CD4-positive, alpha-beta T cell treated with Interleukin-17A for 4 hours (primary cell): Measurements from ENCODE around the gene TNFAIP8.
"Not testable (repeated sequence)": the region's sequence is repeated elsewhere in the genome, so short reads cannot be mapped to it uniquely, and the experiment has no call there.

Source experiments
- DNase-seq: peaks from one replicate; pipeline ENCODE4 v3.0.0-alpha.2; 2020; ENCODE audit warnings: mixed read lengths

Gene TNFAIP8

DNA sequence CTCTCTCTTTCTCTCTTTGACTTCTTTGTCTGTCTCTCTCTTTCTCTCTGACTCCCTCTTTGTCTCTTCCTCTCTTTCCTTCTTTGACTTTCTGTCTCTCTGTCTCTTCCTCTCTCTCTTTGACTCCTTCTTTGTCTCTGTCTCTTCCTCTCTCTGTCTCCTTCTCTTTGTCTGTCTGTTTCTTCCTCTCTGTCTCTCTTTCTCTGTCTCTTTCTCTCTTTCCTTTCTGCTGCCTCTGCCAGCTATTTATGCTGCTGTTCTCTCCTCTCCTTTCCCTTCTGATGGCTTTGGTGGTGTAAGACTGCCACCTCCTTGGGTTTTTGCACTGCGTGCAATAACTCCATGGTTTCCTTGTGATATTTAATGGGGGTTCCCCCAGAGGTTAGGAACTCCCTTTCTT, 72.3 kb downstream of the TNFAIP8 start:
- not testable (repeated sequence) for DNase-seq

DNA sequence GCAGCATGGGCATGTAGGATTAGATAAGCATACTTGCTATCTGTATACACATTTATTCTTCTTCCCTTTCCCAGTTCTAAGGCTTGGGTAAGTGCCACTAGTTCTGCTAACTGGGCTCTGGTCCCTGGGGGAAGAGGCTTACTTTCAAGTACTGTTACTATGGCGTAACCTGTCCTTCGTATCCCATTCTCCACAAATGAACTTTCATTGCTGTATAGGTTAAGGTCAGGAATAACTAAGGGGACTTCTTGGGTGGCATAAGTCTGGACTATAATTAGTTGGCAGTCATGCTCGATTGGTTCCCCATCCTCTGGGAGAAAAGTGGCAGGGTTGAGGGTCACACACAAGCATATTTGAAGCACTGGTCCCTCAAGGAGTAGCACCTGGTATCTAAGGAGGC, 72.8 kb downstream of the TNFAIP8 start:
- DNase-seq: not testable (repeated sequence)

DNA sequence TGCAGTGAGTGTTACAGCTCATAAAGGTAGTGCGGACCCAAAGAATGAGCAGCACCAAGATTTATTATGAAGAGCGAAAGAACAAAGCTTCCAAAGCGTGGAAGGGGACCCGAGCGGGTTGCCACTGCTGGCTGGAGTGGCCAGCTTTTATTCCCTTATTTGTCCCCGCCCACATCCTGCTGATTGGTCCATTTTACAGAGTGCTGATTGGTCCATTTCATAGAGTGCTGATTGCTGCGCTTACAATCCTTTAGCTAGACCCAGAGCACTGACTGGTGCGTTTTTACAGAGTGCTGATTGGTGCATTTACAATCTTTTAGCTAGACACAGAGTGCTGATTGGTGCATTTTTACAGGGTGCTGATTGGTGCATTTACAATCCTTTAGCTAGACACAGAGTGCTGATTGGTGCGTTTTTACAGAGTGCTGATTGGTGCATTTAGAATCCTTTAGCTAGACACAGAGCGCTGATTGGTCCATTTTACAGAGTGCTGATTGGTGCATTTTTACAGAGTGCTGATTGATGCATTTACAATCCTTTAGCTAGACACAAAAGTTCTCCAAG, 76.9 kb downstream of the TNFAIP8 start:
- not testable (repeated sequence) for DNase-seq

DNA sequence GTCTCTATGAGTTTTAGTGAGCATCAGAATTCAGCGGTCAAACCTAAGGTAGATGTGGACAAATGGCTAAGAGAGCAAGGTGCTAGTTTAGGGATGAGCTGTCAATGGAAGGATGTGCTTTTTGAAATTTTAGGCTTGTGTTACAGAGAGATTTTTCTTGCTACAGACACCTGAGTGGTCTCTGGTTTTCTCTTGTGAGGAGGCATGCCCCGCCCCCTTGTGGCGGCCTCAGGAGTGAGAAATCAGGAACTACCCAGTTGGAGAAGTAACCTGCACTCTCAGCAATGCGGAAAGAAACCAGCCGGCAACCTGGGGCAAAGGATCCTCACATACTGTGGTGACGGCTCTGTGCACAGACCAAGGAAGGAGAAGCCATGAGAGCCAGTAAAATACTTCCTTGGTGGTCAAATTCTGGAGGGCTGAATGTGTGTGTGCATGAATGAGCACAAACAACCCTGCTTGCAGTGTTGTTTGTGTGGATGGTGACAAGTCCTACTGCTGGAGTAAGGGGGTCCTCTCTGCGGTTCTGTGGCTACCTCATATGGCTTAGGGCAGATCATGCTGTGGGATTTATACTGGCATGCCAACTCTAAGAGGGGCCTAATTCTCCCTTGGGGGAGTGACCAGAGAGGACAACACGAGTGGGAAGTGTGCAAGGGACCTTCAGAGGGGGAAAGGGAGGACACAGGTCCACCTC, 79.8 kb downstream of the TNFAIP8 start:
- DNase-seq: peak; percentile 83

DNA sequence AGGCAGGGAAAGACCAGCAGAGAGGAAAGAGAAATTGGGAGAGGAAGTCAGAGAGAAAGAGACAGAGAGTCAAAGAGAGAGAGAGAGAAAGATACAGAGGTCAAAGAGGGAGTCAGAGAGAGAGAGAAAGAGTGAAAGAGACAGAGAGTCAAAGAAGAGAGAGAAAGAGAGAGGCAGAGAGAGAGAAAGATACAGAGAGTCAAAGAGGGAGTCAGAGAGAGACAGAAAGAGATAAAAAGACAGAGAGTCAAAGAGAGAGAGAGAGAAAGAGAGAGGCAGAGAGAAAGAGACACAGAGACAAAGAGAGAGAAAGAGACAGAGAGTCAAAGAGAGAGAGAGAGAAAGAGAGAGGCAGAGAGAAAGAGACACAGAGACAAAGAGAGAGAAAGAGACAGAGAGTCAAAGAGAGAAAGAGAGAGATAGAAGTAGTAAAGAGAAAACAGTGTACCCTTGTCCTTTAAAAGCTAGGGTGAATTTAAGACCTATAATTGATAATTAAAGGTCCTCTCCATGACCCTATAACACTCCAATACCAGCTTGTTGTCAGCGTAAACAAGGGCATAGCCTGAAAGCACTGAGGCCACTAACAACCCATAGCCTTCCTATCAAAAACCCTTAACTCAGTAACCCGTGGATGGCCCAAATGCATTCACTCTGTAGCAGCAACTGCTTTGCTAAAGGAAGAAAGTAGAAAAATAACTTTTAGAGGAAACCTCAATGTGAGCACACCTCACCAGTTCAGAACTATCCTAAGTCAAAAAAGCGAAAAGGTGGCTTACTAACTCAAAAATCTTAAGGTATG, 82.2 kb downstream of the TNFAIP8 start:
- not testable (repeated sequence) for DNase-seq

DNA sequence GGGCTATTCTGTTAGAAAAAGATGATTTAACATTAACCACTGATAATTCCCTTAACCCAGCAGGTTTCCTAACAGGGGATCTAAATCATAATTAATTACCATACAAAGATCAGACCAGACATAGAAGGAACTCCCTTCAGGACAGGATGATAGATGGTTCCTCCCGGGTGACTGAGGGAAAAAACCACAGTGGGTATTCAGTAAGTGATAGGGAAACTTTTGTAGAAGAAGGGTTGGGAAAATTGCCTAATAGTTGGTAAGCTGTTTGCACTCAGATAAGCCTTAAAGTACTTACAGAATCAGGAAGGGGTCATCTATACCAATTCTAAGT, 82.7 kb downstream of the TNFAIP8 start:
- DNase-seq: not testable (repeated sequence)

DNA sequence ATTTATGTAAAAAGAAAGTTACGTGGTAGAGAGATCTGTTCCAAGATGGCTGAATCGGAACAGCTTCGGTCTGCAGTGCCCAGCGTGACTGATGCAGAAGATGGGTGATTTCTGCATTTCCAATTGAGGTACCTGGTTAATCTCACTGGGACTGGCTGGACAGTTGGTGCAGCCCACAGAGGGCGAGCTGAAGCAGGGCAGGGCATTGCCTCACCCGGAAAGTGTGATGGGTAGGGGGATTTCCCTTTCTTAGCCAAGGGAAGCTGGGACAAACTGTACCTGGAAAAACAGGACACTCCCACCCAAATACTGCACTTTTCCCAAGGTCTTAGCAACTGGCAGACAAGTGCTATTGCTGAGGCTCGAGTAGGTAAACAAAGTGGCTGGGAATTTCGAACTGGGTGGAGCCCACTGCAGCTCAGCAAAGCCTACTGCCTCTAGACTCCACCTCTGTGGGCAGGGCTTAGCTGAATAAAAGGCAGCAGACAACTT, 83.4 kb downstream of the TNFAIP8 start:
- peak; percentile 12 for DNase-seq

DNA sequence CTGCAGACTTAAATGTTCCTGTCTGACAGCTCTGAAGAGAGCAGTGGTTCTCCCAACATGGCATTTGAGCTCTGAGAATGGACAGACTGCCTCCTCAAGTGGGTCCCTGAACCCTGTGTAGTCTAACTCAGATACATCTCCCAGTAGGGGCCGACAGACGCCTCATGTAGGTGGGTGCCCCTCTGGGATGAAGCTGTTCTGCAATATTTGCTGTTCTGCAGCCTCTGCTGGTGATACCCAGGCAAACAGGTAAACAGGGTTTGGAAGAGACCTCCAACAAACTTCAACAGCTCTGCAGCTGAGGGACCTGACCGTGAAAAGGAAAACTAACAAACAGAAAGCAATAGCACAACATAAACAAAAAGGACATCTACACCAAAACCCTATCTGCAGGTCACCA, 83.8 kb downstream of the TNFAIP8 start:
- not testable (repeated sequence) for DNase-seq

DNA sequence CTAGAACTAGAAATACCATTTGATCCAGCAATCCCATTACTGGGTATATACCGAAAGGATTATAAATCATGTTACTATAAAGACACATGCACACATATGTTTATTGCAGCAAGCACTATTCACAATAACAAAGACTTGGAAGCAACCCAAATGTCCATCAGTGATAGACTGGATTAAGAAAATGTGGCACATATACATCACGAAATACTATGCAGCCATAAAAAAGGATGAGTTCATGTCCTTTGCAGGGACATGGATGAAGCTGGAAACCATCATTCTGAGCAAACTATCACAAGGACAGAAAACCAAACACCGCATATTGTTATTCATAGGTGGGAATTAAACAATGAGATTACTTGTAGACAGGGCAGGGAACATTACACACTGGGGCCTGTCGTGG, 88.8 kb downstream of the TNFAIP8 start:
- DNase-seq: not testable (repeated sequence)

DNA sequence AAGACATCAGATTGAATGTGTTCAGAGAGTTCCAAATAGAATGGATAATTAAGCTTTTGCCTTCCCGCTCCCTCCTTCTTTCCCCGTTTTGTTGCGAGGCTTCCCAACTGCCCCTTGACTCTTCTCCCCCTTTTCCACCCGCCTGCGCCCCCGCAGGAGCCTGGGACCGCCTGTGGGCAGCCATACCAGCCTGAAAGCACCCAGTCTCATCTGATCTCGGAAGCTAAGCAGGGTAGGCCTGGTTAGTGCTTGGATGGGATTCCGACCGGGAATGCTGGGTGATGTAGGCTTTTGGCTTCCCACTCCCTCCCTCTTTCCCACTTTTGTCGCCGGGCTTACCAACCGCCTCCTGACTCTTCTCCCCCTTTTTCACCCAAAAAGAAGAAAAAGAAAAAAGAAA, 89.7 kb downstream of the TNFAIP8 start:
- no peak for DNase-seq
